GM12865 (cell line): ENCODE data around the gene SLC27A2.

Experiments
- DNase-seq: peaks from one replicate; pipeline ENCODE4 v3.0.0; 2010; ENCODE audit warnings: low read depth
- H3K4me3 ChIP-seq: 2 replicates; pipeline ENCODE4 v1.5.1; 2011; ENCODE audit warnings: mild to moderate bottlenecking, low read depth, low read length, control low read depth
- CTCF ChIP-seq: IDR thresholded peaks from 2 replicates; pipeline ENCODE4 v1.5.1; 2011; ENCODE audit warnings: low read length, control low read depth, low read depth, inconsistent platforms; ENCODE audit not compliant: insufficient read depth; ENCODE audit errors: missing control alignments

The SLC27A2 gene

GRCh38 chr15:50190166-50190570 lies 8.2 kb downstream of the SLC27A2 start:
- no peak for DNase-seq
- no peak for TF ChIP-seq CTCF

GRCh38 chr15:50190723-50191122 lies 8.7 kb downstream of the SLC27A2 start:
- no peak for DNase-seq
- TF ChIP-seq CTCF = no peak
- no peak overlapping the region for H3K4me3 ChIP-seq

More at GRCh38 chr15:50190166-50190570, 8.2 kb downstream of the SLC27A2 start:
- H3K4me3 ChIP-seq = no peak overlapping the region

GRCh38 chr15:50192164-50192563 lies 10.2 kb downstream of the SLC27A2 start:
- DNase-seq = no peak
- TF ChIP-seq CTCF = no peak
- H3K4me3 ChIP-seq = no peak overlapping the region

GRCh38 chr15:50192926-50193620 lies 11.1 kb downstream of the SLC27A2 start:
- H3K4me3 ChIP-seq = no peak overlapping the region
- TF ChIP-seq CTCF = no peak
- no peak for DNase-seq

GRCh38 chr15:50202003-50202402 lies 20.0 kb downstream of the SLC27A2 start:
- no peak overlapping the region for H3K4me3 ChIP-seq
- no peak for TF ChIP-seq CTCF
- no peak for DNase-seq

- DNase-seq = no peak
- no peak for TF ChIP-seq CTCF
- H3K4me3 ChIP-seq = no peak overlapping the region
These were observed 24.0 kb downstream of the SLC27A2 start for GRCh38 chr15:50206020-50206419.

- no peak for TF ChIP-seq CTCF
- no peak for DNase-seq
These were observed 27.8 kb downstream of the SLC27A2 start for GRCh38 chr15:50209809-50210208.

More at GRCh38 chr15:50209809-50210208, 27.8 kb downstream of the SLC27A2 start:
- H3K4me3 ChIP-seq = no peak overlapping the region
